HepG2 (cell line): ENCODE results near the gene CENPB. TPM values are rescaled to one million over a fixed set of nuclear protein-coding genes. Genes with fewer than 3 reads are reported as not detected.
A peak's percentile ranks its signal among the peaks of the same experiment; 100 is the strongest.

Source experiments
- CBFB ChIP-seq: sonication (generic); formaldehyde crosslinking; IDR thresholded peaks from 2 replicates; pipeline ENCODE4 v1.4.0; 2020; ENCODE audit warnings: missing genetic modification reagents
- DMTF1 ChIP-seq: sonication (generic); formaldehyde crosslinking; IDR thresholded peaks from 2 replicates; pipeline ENCODE4 v1.4.0; 2020; ENCODE audit warnings: mild to moderate bottlenecking, missing genetic modification reagents
- GFI1 ChIP-seq: sonication (generic); formaldehyde crosslinking; IDR thresholded peaks from 2 replicates; pipeline ENCODE4 v1.5.0; 2020; ENCODE audit warnings: missing genetic modification reagents, mild to moderate bottlenecking, borderline replicate concordance
- HDAC1 ChIP-seq: sonication (generic); formaldehyde crosslinking; IDR thresholded peaks from 2 replicates; pipeline ENCODE4 v1.5.1; 2020; ENCODE audit warnings: mild to moderate bottlenecking, missing genetic modification reagents
- HNRNPLL ChIP-seq: fragments of 200-400 bp; formaldehyde crosslinking; IDR thresholded peaks from 2 replicates; pipeline ENCODE4 v1.6.1; 2017; ENCODE audit warnings: mild to moderate bottlenecking, low read depth, low read length; ENCODE audit not compliant: poor library complexity, severe bottlenecking
- NFE2L2 ChIP-seq: fragments of 150-350 bp; IDR thresholded peaks from 2 replicates; pipeline ENCODE4 v1.6.1; 2014; ENCODE audit warnings: low read length
- PRDM15 ChIP-seq: sonication (generic); formaldehyde crosslinking; IDR thresholded peaks from 2 replicates; pipeline ENCODE4 v1.4.0; 2020; ENCODE audit warnings: missing genetic modification reagents
- RAD21 ChIP-seq: fragments of 450-650 bp; formaldehyde crosslinking; IDR thresholded peaks from 2 replicates; pipeline ENCODE4 v1.5.0; 2020; ENCODE audit warnings: mild to moderate bottlenecking
- SRY ChIP-seq: sonication (generic); formaldehyde crosslinking; IDR thresholded peaks from 2 replicates; pipeline ENCODE4 v1.8.0; 2022; ENCODE audit warnings: mild to moderate bottlenecking, missing genetic modification reagents
- UBTF ChIP-seq: sonication (generic); formaldehyde crosslinking; IDR thresholded peaks from 2 replicates; pipeline ENCODE4 v1.4.0; 2020; ENCODE audit warnings: mild to moderate bottlenecking, missing genetic modification reagents
- ZBTB38 ChIP-seq: sonication (generic); formaldehyde crosslinking; IDR thresholded peaks from 2 replicates; pipeline ENCODE4 v1.5.1; 2020; ENCODE audit warnings: mild to moderate bottlenecking, missing genetic modification reagents
- ZNF362 ChIP-seq: sonication (generic); formaldehyde crosslinking; IDR thresholded peaks from 2 replicates; pipeline ENCODE4 v1.4.0; 2020; ENCODE audit warnings: missing genetic modification reagents, mild to moderate bottlenecking, borderline replicate concordance
- ZNF605 ChIP-seq: sonication (generic); formaldehyde crosslinking; IDR thresholded peaks from 2 replicates; pipeline ENCODE4 v1.8.0; 2022; ENCODE audit warnings: mild to moderate bottlenecking, missing genetic modification reagents
- ZNF644 ChIP-seq: IDR thresholded peaks from 2 replicates; pipeline ENCODE4 v1.6.1; 2016; ENCODE audit warnings: low read depth
- ZNF704 ChIP-seq: sonication (generic); formaldehyde crosslinking; IDR thresholded peaks from 2 replicates; pipeline ENCODE4 v1.8.1; 2023; ENCODE audit warnings: mild to moderate bottlenecking, inconsistent platforms, moderate library complexity, missing genetic modification reagents, borderline replicate concordance
- ZNF784 ChIP-seq: sonication (generic); formaldehyde crosslinking; IDR thresholded peaks from 2 replicates; pipeline ENCODE4 v1.5.1; 2020; ENCODE audit warnings: missing genetic modification reagents, mild to moderate bottlenecking, borderline replicate concordance
- polyA plus RNA-seq, 8 experiments: library from polyadenylated mRNA; depleted of rRNA in 3 of 8; stranded (reverse) in 7 of 8; unstranded in 1 of 8; fragments of >200 nt; fragmentation: Illumina TruSeq in 4 of 8; extraction: Trizol in 4 of 8; gene quantifications; 2 replicates each; pipeline versions ENCODE4 v1.2.1 to v1.2.3, GENCODE V29; 2011 to 2016; ENCODE audit warnings: low read depth in 4 of 8, missing spikeins in 1 of 8, mixed read lengths in 1 of 8; ENCODE audit not compliant: insufficient read depth in 1 of 8
- total RNA-seq, 5 experiments: library from RNA; depleted of rRNA; stranded (reverse); fragments of >200 nt; fragmentation: Illumina TruSeq; extraction: Trizol; gene quantifications; 2 replicates each; pipeline ENCODE4 v1.2.3, GENCODE V29; 2016; ENCODE audit warnings: low read depth in 1 of 5

The CENPB gene
- total and polyA plus RNA-seq, 2 of the 13 experiments (the other 11 are each of a cell fraction or from before 2014, with no cell fraction given): 10.4 to 54.5 TPM

GRCh38 chr20:3795511-3796468 is 9.2 kb upstream of the CENPB start, which contains the start of gene CDC25B (continued):
- TF ChIP-seq RAD21 (CRISPR knock-in tag) (peak; percentile 63), DMTF1 (CRISPR knock-in tag) (no peak; the same call in 1 of the 2 replicates), CBFB (CRISPR knock-in tag) (no peak; the same call in 1 of the 2 replicates), GFI1 (CRISPR knock-in tag) (no peak; the same call in 1 of the 2 replicates), HDAC1 (CRISPR knock-in tag) (peak; percentile 79), ZNF784 (CRISPR knock-in tag) (no peak), SRY (CRISPR knock-in tag) (peak; percentile 59), PRDM15 (CRISPR knock-in tag) (peak; percentile 14; the same call in 1 of the 2 replicates), ZBTB38 (CRISPR knock-in tag) (peak; percentile 87), ZNF704 (CRISPR knock-in tag) (no peak), ZNF644 (CRISPR knock-in tag) (no peak), HNRNPLL (peak; percentile 61), NFE2L2 (no peak), ZNF362 (peak; percentile 59), ZNF605 (CRISPR knock-in tag) (peak; percentile 93), UBTF (CRISPR knock-in tag) (peak; percentile 60)
